Ishikawa (cell line): ENCODE measurements around the gene MINK1.

Experiments
- TEAD4 ChIP-seq: IDR thresholded peaks from 2 replicates; pipeline ENCODE4 v1.6.1; 2012
- YY1 ChIP-seq: IDR thresholded peaks from 2 replicates; pipeline ENCODE4 v1.6.1; 2012; ENCODE audit warnings: low read depth

DNA sequence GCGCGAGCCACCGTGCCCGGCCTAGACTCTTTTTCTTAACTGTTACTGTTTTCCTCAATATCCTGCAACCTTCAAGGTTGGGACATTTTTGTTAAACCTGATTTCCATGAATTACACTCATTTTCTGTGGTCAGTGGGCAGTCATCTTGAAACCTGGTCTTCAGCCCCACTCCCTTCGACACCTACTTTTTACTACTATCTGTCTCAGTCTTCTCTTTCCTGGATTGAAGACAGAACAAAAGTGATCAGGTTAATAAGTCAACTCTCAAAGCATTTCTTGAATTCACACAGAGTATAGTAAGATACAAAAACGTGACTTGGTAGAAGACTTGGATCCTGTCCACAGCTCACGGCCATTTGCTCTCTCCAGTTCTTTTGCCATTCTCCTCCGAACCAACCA lies 6.1 kb downstream of the MINK1 start:
- TF ChIP-seq YY1, result no peak
- no peak for TF ChIP-seq TEAD4
